NCI-H526 (cell line): Measurements from ENCODE around the gene ABCC10.
A peak's percentile ranks its signal among the peaks of the same experiment; 100 is the strongest.
"Not testable (repeated sequence)": the region's sequence is repeated elsewhere in the genome, so short reads cannot be mapped to it uniquely, and the experiment has no call there.

Experiments
- DNase-seq, 2 experiments: peaks; one replicate each; lab custom pipeline; 2025; lab: John Stamatoyannopoulos, UW

The ABCC10 gene

GRCh38 chr6:43427406-43428111, at the start of gene ABCC10:
Gene ABCC10, plus strand, starts transcription at chr6:43427541. Its CDS starts 438 bp downstream, at chr6:43427979.
- DNase-seq = peak; percentile 95 to 97

- no peak for DNase-seq
Measured at GRCh38 chr6:43377710-43378229, 49.6 kb upstream of the ABCC10 start.

GRCh38 chr6:43378631-43379030, 48.7 kb upstream of the ABCC10 start:
- DNase-seq = peak in 1 of 2 experiments; percentile 13

- DNase-seq = not testable (repeated sequence)
Measured at GRCh38 chr6:43380858-43381257, 46.5 kb upstream of the ABCC10 start.

- no peak for DNase-seq
Measured at GRCh38 chr6:43383021-43383667, 44.2 kb upstream of the ABCC10 start.

- DNase-seq = no peak
Measured at GRCh38 chr6:43386492-43386891, 40.8 kb upstream of the ABCC10 start.

GRCh38 chr6:43389730-43390295, 37.5 kb upstream of the ABCC10 start:
- DNase-seq = no peak

GRCh38 chr6:43390753-43391439, 36.4 kb upstream of the ABCC10 start:
- not testable (repeated sequence) for DNase-seq

- DNase-seq = no peak
Measured at GRCh38 chr6:43391440-43392031, 35.8 kb upstream of the ABCC10 start.

GRCh38 chr6:43393133-43393532, 34.2 kb upstream of the ABCC10 start:
- DNase-seq = not testable (repeated sequence)

- no peak for DNase-seq
Measured at GRCh38 chr6:43393602-43394001, 33.7 kb upstream of the ABCC10 start.

- DNase-seq = no peak
Measured at GRCh38 chr6:43394982-43395381, 32.4 kb upstream of the ABCC10 start.

GRCh38 chr6:43395776-43396175, 31.6 kb upstream of the ABCC10 start:
- no peak for DNase-seq

GRCh38 chr6:43396408-43397149, 30.8 kb upstream of the ABCC10 start:
- peak; percentile 41 to 61 for DNase-seq

- no peak for DNase-seq
Measured at GRCh38 chr6:43399932-43400487, 27.3 kb upstream of the ABCC10 start.

- no peak for DNase-seq
Measured at GRCh38 chr6:43401730-43402129, 25.6 kb upstream of the ABCC10 start.

- DNase-seq = no peak
Measured at GRCh38 chr6:43402820-43403219, 24.5 kb upstream of the ABCC10 start.

- DNase-seq = no peak
Measured at GRCh38 chr6:43405354-43405753, 22.0 kb upstream of the ABCC10 start.

GRCh38 chr6:43407296-43407695, 20.0 kb upstream of the ABCC10 start:
- no peak for DNase-seq

GRCh38 chr6:43408259-43408658, 19.1 kb upstream of the ABCC10 start:
- no peak for DNase-seq

GRCh38 chr6:43410776-43411175, 16.6 kb upstream of the ABCC10 start:
- DNase-seq = not testable (repeated sequence)
